UCSD-AML1 (cell line): ENCODE results near the gene MYH10.
"Not testable (repeated sequence)": the region's sequence is repeated elsewhere in the genome, so short reads cannot be mapped to it uniquely, and the experiment has no call there.

ENCODE experiments used
- DNase-seq: peaks from one replicate; lab custom pipeline; 2025; ENCODE audit not compliant: unreplicated experiment; lab: John Stamatoyannopoulos, UW

The MYH10 gene

GRCh38 chr17:8557176-8557806, 73.2 kb downstream of the MYH10 start:
- DNase-seq: no peak

- no peak for DNase-seq
Observed at GRCh38 chr17:8556074-8556473, 74.5 kb downstream of the MYH10 start.

- DNase-seq: no peak
Observed at GRCh38 chr17:8555062-8555461, 75.5 kb downstream of the MYH10 start.

- no peak for DNase-seq
Observed at GRCh38 chr17:8552577-8553320, 77.8 kb downstream of the MYH10 start.

DNA sequence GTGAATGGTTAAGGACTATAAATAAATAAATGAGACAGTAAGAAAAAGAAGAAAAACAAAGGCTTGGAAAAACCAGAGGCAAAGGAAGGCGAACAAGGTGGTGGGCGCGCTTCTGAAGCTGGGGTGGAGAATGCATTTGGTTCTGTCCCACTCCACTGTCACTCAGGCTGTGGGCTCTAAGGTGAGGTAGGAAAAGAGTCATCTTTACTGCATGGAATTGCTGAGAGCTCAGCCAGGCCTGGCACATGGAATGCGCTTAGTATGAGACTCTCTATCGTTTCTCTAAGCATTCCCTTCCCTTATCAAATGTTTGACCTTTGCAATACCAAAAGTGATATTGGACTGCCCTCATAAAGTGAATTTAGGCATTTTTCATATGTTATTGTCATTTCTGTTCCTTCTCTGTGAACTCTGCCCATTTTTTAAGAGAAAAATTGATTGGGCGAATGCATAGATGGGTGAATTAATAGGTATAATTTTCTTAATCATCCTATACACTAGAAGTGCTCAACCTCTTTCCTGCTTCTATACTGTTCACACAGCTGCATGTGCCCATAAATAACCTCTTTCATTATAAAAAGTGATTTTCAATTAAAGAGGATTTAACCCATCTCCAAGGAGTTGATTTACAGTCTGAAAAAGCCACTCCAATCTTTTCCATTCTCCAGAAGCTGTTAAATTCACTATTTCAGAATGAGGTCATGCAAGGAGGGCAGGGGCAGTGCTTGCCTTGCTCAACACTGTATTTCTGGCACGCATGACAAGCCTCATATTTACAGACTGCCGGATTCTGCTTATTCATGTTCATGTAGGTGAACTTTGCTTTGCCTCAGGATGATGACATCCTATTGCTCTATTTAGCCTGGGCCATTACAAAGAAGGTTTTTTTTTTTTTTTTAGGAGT, 87.7 kb downstream of the MYH10 start:
- no peak for DNase-seq

GRCh38 chr17:8539976-8540375, 90.5 kb downstream of the MYH10 start:
- DNase-seq: not testable (repeated sequence)

- no peak for DNase-seq
Observed at GRCh38 chr17:8537734-8538133, 92.8 kb downstream of the MYH10 start.

- DNase-seq: no peak
Observed at GRCh38 chr17:8534498-8535188, 95.9 kb downstream of the MYH10 start.

DNA sequence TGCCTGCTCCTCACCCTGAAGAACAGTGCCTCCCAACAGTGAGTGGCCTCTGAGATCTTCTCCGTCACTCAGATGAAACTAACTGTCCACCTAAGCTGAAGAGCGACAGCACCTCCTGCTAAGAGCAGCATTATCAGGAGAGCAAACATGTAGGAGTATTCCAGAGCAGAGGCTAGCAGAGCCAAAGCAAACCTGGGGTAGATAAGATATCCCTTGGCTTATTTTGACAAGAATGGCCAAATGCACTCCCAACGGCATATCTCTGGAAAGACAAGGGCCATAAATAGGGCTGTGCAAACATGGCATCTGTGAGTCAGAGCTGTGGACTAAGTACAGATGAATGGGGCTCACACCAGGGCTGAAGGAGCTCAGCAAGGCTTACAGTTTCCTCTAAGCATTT, 98.5 kb downstream of the MYH10 start:
- no peak for DNase-seq

GRCh38 chr17:8522577-8522976, 107.9 kb downstream of the MYH10 start:
- no peak for DNase-seq

DNA sequence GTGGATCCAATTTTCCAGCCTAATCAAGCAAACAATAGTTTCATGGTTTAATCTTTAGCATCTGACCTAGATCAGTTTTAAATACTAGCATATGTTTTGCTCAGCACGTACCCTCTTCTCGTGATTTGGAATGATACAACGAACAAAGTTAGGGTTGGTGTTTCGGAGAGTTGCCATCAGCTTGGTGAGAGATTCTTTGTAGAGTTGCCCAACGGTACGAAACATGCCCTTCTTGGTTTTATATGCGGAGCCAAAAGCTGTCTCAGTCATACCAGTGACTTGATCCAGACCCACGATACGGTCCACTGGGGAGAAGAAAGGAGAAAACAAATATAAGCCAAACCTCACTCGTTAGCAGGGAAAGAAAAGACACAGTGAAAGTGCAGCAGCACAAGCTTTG, 109.5 kb downstream of the MYH10 start:
- no peak for DNase-seq

GRCh38 chr17:8518850-8519249, 111.7 kb downstream of the MYH10 start:
- DNase-seq: no peak

- no peak for DNase-seq
Observed at GRCh38 chr17:8518326-8518725, 112.2 kb downstream of the MYH10 start.

GRCh38 chr17:8514801-8515200, 115.7 kb downstream of the MYH10 start:
- DNase-seq: no peak

- no peak for DNase-seq
Observed at GRCh38 chr17:8506145-8506544, 124.4 kb downstream of the MYH10 start.

DNA sequence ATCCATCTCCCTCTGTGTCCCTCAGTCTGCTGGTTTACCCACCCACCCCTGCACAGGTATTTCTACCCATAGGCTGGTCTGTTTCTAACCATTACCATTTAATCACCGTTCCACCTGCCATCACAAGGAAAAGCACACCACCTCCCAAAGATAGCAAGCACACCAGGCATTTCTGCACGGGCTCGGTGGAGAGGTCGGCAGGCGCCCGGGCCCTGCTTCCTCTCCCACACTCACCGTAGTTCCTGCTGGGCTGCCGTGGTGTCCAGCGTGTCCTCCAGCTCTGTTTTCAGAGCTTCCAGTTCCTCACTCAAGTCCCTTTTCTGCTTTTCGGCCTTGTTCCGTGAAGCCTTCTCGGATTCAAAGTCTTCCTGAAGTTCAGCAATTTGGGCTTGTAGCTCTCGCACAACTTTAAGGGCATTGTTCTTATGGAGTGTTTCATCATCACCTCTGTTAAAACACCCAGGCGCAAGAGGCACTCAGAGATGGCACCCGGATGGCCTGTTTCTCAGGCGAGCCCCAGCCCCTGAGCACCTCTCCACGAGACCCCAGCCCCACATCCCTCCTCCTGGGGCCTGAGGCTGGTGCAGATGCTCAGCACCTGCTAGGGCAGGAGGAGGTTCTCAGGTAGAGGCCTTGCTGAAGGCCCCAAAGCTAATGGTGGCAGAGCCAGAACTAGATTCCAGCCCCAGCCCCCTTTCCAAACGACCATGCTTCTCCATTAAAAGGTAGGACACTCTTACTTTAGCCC, 125.9 kb downstream of the MYH10 start:
- DNase-seq: no peak

- DNase-seq: no peak
Observed at GRCh38 chr17:8503807-8504206, 126.7 kb downstream of the MYH10 start.

- DNase-seq: no peak
Observed at GRCh38 chr17:8503368-8503767, 127.2 kb downstream of the MYH10 start.

DNA sequence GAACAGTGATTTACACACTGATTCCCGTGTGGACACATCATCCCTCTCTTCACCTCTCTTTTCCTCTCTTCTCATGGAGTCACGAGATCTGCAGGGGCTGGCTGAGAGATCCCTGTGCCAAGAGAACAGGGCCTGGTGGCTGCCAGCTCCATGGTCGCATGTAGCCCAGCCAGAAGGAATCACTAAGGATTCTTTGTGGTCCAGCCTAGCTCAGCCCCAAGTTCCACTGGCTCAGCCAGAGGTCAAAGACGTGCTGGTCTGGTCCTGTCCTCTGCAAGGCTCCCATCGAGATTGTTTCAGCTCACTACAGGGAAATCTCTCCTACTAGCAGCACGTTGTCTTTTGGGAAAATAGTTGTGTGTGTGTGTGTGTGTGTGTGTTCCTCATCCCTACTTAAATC, 128.4 kb downstream of the MYH10 start:
- DNase-seq: no peak

- DNase-seq: no peak
Observed at GRCh38 chr17:8500609-8501008, 129.9 kb downstream of the MYH10 start.

- DNase-seq: no peak
Observed at GRCh38 chr17:8499614-8500013, 130.9 kb downstream of the MYH10 start.
